Measurements from ENCODE around the gene PRRG2.

PRRG2 gene

GRCh38 chr19:49556412-49557398, 24.4 kb upstream of the PRRG2 start:
- DNase-seq (ENCODE audit: extremely low spot score) = no peak
- TF ChIP-seq CTCF (IDR thresholded peaks at IDR 0.05; ENCODE audit: control extremely low read depth, extremely low read depth, low read depth, missing control alignments) = no peak
- CTCF ChIA-PET = interaction anchor here (1.1 to 5.7 kb wide), 2 partner anchors 10 to 14 kb away, joined by 4 to 75 read pairs; no protein-coding TSS in a partner anchor
- POLR2A ChIA-PET = interaction anchor here (0.6 kb wide), 1 partner anchor 1539 kb away, joined by 4 read pairs; no protein-coding TSS in a partner anchor

- ChIA-PET POLR2A (no interaction called here), CTCF (interaction anchor here (5.7 to 9.3 kb wide), 2 partner anchors 9 to 13 kb away, joined by 75 to 98 read pairs; no protein-coding TSS in a partner anchor)
- DNase-seq (ENCODE audit: extremely low spot score) = no peak
- TF ChIP-seq CTCF (IDR thresholded peaks at IDR 0.05; ENCODE audit: control extremely low read depth, extremely low read depth, low read depth, missing control alignments) = no peak
These were observed 23.3 kb upstream of the PRRG2 start for GRCh38 chr19:49557641-49558325.

- DNase-seq (ENCODE audit: extremely low spot score) = no peak
- ChIA-PET POLR2A (interaction anchor here (0.6 kb wide), 1 partner anchor 1000 kb away, joined by 4 read pairs; no protein-coding TSS in a partner anchor), CTCF (interaction anchor here (1.1 to 9.3 kb wide), 5 partner anchors 10 to 122 kb away, joined by 3 to 98 read pairs (median 3); no protein-coding TSS in a partner anchor)
- TF ChIP-seq CTCF (IDR thresholded peaks at IDR 0.05; ENCODE audit: control extremely low read depth, extremely low read depth, low read depth, missing control alignments) = no peak
These were observed 22.5 kb upstream of the PRRG2 start for GRCh38 chr19:49558591-49558990.

- ChIA-PET CTCF (interaction anchor here (1.1 to 9.3 kb wide), 5 partner anchors 11 to 121 kb away, joined by 3 to 98 read pairs (median 3); no protein-coding TSS in a partner anchor), POLR2A (interaction anchor here (0.6 kb wide), 1 partner anchor 1000 kb away, joined by 4 read pairs; no protein-coding TSS in a partner anchor)
- no peak for DNase-seq (ENCODE audit: extremely low spot score)
- TF ChIP-seq CTCF (IDR thresholded peaks at IDR 0.05; ENCODE audit: control extremely low read depth, extremely low read depth, low read depth, missing control alignments) = no peak
These were observed 21.7 kb upstream of the PRRG2 start for GRCh38 chr19:49559443-49559842.

GRCh38 chr19:49559928-49560327, 21.2 kb upstream of the PRRG2 start:
- no peak for TF ChIP-seq CTCF (IDR thresholded peaks at IDR 0.05; ENCODE audit: control extremely low read depth, extremely low read depth, low read depth, missing control alignments)
- CTCF ChIA-PET = interaction anchor here (1.1 to 9.3 kb wide), 6 partner anchors 11 to 102 kb away, joined by 3 to 98 read pairs (median 4); partner anchors contain the start of gene NOSIP
- DNase-seq (ENCODE audit: extremely low spot score) = no peak
- POLR2A ChIA-PET = no interaction called here

- TF ChIP-seq CTCF (IDR thresholded peaks at IDR 0.05; ENCODE audit: control extremely low read depth, extremely low read depth, low read depth, missing control alignments) = no peak
- ChIA-PET CTCF (interaction anchor here (1.1 to 9.3 kb wide), 9 partner anchors 10 to 103 kb away, joined by 3 to 98 read pairs (median 4); partner anchors contain the start of gene NOSIP), POLR2A (no interaction called here)
- no peak for DNase-seq (ENCODE audit: extremely low spot score)
These were observed 20.7 kb upstream of the PRRG2 start for GRCh38 chr19:49560358-49560900.
